Upper lobe of right lung (tissue), 1 donor: ENCODE results near the gene TRHDE. TPM values are rescaled to one million over a fixed set of nuclear protein-coding genes. Genes with fewer than 3 reads are reported as not detected.
"Not testable (repeated sequence)": the region's sequence is repeated elsewhere in the genome, so short reads cannot be mapped to it uniquely, and the experiment has no call there.

Source experiments
- ATAC-seq: fragments of 200-7000 bp; cut with Tn5 transposase; one replicate; pipeline ENCODE4 v1.9.1; 2020; ENCODE audit warnings: mild to moderate bottlenecking, moderate library complexity
- DNase-seq: peaks from one replicate; pipeline ENCODE4 v3.0.0-alpha.2; 2020
- H3K27ac ChIP-seq: fragments of 200-600 bp; one replicate; pipeline ENCODE4 v1.8.0; 2022
- H3K27me3 ChIP-seq: fragments of 200-600 bp; one replicate; pipeline ENCODE4 v1.8.0; 2022; ENCODE audit warnings: mild to moderate bottlenecking
- H3K36me3 ChIP-seq: fragments of 200-600 bp; one replicate; pipeline ENCODE4 v1.8.0; 2022
- H3K4me1 ChIP-seq: fragments of 200-600 bp; one replicate; pipeline ENCODE4 v1.8.0; 2022
- H3K4me3 ChIP-seq: fragments of 200-600 bp; one replicate; pipeline ENCODE4 v1.8.0; 2022; ENCODE audit warnings: mild to moderate bottlenecking
- H3K9me3 ChIP-seq: fragments of 200-600 bp; one replicate; pipeline ENCODE4 v1.8.0; 2022
- intact Hi-C: fragments of 100-400 bp; cut with DNase I; formaldehyde crosslinking; loops from one replicate; pipeline ENCODE4 v1.11.0; 2022
- total RNA-seq: library from RNA; stranded (reverse); fragmentation: NEBNext Ultra II Directional; extraction: Animal tissue kit (Norgen Biotek cat#: 25700); gene quantifications from one replicate; pipeline ENCODE4 v1.2.1, GENCODE V29; 2021
- TF ChIP-seq, protein P1 (sequence below): fragments of 200-600 bp; IDR thresholded peaks from one replicate; pipeline ENCODE4 v1.8.0; 2022; ENCODE audit warnings: antibody characterized with exemption
- donor health status: DM: no; HTN: yes; CAD: no; lungs with severe emphysema.

The TRHDE gene
- total RNA-seq, 1 donor from 2014 or later, result 7.3 TPM

DNA sequence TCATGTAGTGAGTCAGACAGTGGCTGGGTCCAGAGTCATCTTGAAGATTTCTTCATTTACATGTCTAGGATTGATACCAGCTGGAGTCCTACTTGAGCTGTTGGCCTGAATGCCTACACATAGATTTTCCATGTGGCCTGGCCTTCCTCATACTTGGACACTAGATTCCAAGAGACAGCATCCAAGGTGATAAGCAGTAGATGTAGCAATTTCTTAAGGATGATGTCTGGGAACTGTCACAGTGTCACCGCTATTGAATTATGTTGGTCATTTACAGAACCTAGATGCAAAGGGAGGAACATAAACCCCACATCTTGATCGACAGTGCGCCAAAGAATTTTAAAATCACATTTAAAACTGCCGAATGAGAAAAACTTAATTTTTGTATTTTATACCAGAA lies 412.3 kb downstream of the TRHDE start:
- ATAC-seq (no peak), DNase-seq (no peak)
- no peak overlapping the region for H3K4me3 ChIP-seq
- H3K27ac ChIP-seq, result no peak overlapping the region
- no peaks in the 10 kb centered on the region for H3K9me3 ChIP-seq
- intact Hi-C loops, result no loop called here
- H3K27me3 ChIP-seq, result no peaks in the 10 kb centered on the region
- TF ChIP-seq, protein P1, sequence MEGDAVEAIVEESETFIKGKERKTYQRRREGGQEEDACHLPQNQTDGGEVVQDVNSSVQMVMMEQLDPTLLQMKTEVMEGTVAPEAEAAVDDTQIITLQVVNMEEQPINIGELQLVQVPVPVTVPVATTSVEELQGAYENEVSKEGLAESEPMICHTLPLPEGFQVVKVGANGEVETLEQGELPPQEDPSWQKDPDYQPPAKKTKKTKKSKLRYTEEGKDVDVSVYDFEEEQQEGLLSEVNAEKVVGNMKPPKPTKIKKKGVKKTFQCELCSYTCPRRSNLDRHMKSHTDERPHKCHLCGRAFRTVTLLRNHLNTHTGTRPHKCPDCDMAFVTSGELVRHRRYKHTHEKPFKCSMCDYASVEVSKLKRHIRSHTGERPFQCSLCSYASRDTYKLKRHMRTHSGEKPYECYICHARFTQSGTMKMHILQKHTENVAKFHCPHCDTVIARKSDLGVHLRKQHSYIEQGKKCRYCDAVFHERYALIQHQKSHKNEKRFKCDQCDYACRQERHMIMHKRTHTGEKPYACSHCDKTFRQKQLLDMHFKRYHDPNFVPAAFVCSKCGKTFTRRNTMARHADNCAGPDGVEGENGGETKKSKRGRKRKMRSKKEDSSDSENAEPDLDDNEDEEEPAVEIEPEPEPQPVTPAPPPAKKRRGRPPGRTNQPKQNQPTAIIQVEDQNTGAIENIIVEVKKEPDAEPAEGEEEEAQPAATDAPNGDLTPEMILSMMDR, result no peak
- no peaks in the 10 kb centered on the region for H3K36me3 ChIP-seq
- H3K4me1 ChIP-seq, result no peaks in the 10 kb centered on the region

DNA sequence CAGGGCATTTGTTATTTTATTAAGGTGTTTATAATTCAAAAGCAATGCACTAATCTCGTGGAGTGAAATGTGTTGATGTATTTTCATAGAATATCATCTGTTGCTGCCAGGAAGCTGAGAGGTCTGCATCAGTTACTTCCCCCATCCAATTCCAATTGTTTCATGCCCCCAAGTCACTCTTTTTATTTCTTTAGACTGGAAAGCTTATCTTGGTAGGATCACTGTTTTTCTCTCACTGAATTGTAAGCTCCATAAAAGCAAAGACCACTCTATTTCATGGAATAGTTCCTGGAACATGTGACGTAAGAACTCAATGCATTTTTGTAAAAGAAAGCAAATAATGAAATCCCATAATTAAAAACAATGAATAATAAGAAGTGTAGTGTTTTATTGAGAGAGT lies 420.2 kb downstream of the TRHDE start:
- Histone ChIP-seq H3K27ac (no peak overlapping the region), H3K9me3 (no peaks in the 10 kb centered on the region), H3K4me1 (no peaks in the 10 kb centered on the region), H3K4me3 (no peak overlapping the region), H3K36me3 (no peaks in the 10 kb centered on the region), H3K27me3 (no peaks in the 10 kb centered on the region)
- DNase-seq, result no peak
- intact Hi-C loops, result no loop called here
- TF ChIP-seq, protein P1, result no peak
- no peak for ATAC-seq

DNA sequence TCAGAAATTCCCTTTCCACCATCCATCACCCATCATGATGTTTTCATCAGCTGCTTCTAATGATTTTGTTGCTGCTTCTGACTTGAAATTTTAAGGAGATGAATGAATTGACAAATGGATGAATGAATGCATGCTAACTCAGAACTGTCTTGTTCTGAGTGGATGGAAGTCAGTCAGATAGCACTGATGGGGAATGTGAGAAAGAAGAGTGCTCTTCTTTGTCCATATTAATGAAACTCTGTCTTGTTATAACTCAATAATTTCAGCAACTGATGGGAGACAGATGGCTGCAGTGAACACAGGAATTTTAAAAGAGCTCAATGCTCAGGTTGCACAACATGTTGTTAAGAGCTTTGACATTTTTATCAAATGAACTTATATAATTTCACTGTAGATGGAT lies 422.0 kb downstream of the TRHDE start:
- Histone ChIP-seq H3K27ac (no peak overlapping the region), H3K27me3 (no peaks in the 10 kb centered on the region), H3K4me1 (no peaks in the 10 kb centered on the region), H3K4me3 (no peak overlapping the region), H3K9me3 (no peaks in the 10 kb centered on the region), H3K36me3 (no peaks in the 10 kb centered on the region)
- DNase-seq (no peak), ATAC-seq (no peak)
- TF ChIP-seq, protein P1, result no peak
- intact Hi-C loops, result no loop called here

DNA sequence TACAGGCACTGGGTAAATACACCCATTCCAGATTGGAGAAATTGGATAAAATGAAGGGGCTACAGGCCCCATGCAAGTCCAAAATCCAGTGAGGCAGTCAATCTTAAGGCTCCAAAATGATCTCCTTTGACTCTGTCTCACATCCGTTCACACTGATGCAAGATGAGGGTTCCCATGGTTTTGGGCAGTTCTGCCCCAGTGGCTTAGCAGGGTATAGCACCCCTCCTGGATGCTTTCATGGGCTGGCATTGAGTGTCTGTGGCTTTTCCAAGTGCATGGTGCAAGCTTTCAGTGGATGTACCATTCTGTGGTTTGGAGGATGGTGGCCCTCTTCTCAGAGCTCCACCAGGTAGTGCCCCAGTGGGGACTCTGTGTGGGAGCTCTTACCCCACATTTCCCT lies 427.2 kb downstream of the TRHDE start:
- Histone ChIP-seq H3K27me3 (no peaks in the 10 kb centered on the region), H3K4me1 (no peaks in the 10 kb centered on the region), H3K36me3 (no peaks in the 10 kb centered on the region), H3K9me3 (no peaks in the 10 kb centered on the region), H3K4me3 (no peak overlapping the region), H3K27ac (no peak overlapping the region)
- ATAC-seq, result no peak
- intact Hi-C loops, result no loop called here
- TF ChIP-seq, protein P1, result no peak
- DNase-seq, result no peak

DNA sequence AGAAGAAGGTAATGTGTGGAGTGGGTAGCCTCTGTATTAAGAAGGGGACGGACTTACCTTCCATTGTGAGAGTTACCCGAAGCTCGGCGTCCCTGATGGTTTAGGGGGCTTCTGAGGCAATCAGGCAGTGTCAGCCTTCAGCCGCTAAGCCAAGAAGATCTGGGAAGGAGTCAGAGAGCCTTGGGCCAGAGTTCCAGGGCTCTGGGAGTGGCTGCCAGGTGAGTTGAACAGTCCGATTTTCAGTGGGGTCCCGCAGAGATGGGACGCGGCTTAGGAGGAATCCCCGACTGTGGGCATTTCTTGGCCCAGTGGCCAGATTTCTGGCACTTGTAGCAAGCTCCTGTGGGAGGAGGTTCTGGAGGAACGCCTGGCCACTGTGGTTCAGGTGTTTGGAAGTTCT lies 439.9 kb downstream of the TRHDE start:
- H3K4me1 ChIP-seq, DNase-seq, H3K27ac ChIP-seq, ATAC-seq, intact Hi-C loops, H3K9me3 ChIP-seq, H3K4me3 ChIP-seq, H3K27me3 ChIP-seq, H3K36me3 ChIP-seq: not testable (repeated sequence)

DNA sequence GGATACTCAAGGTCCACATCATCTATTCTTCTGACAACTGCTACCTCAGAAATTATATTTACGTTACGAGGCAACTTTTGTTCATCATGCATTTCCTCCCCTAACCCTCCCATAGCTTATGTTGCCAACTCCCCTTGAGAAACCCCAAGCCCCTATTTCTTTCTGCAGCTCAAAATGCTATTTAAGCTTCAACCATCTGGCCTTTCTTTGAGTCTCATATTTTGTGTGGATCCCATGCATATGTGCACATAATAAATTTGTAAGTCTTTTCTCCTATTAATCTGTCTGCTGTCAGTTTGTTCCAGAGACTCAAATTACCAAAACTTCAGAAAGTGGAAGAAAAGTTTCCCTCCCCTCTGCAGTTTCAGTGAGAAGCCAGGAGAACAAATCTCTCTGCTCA lies 444.1 kb downstream of the TRHDE start:
- intact Hi-C loops, result no loop called here
- DNase-seq (no peak), ATAC-seq (no peak)
- no peaks in the 10 kb centered on the region for H3K36me3 ChIP-seq
- H3K4me3 ChIP-seq, result no peak overlapping the region
- TF ChIP-seq, protein P1, result no peak
- no peaks in the 10 kb centered on the region for H3K4me1 ChIP-seq
- no peaks in the 10 kb centered on the region for H3K9me3 ChIP-seq
- H3K27me3 ChIP-seq, result no peaks in the 10 kb centered on the region
- no peak overlapping the region for H3K27ac ChIP-seq
